SW 1271 (cell line): ENCODE measurements around the gene C17orf113.

Experiments used
- DNase-seq, 2 experiments: peaks; one replicate each; lab custom pipeline; 2025; lab: John Stamatoyannopoulos, UW

C17orf113 gene

DNA sequence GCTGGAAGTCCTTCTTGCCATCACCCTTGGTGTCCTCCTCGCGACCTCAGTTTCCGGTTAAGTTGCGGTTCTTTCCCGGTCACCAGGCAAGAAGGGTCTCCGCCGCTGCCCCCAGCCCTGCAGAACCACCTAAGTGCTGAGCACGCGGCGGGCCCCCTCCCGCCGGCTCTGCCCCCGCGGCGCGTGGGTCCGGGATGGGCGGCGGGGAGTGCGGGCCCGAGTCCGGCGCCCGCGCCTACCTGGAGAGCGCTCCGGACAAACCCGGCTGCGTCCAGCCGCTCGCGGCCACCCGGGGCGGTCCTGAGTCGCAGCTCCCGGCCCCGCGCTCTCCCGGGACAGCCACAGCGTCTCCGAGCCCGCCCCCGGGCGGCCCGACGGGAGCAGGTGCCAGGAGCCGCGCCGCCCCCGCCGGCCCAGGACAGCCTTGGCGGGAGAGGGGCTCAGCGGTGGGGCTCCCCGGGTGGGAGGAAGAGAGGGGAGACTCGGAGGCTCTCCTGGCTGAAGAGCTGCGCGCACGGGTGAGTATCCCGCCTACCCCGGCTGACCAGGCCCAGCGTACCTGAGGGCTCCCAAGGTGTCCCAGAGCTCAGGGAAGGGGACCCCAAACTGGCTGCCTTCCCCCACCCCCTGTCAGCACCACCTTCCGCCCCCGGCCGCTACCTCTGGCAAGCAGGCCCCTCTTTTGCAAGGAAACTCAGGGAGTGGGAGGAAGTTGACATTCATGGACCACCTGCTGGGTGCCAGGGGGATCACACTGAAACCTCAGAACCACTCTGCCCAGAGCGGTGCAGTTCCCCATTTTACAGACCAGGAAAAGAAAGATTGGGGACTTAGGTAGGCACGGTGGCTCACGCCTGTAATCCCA is 22.2 kb upstream of the C17orf113 start:
- no peak for DNase-seq

DNA sequence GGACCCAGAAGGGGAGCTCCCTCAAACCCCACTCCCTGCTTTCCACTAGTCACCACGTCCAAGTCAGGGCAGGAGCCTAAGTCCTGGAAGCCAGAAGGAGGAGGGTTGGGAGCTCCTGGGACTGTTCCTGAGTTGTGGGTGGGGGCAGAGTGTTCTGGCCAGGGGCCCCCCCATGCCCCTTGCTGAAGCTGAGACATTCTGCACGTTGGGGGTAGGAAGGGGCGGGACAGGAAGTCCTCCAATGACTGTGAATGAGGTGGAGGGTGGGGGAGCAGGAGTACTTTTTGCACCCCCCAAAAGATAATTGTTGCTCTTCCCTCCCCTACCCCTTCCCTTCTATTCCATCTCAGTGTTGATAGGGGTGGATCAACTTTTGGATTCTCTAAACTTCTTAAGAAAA is 21.4 kb upstream of the C17orf113 start:
- DNase-seq, result no peak

DNA sequence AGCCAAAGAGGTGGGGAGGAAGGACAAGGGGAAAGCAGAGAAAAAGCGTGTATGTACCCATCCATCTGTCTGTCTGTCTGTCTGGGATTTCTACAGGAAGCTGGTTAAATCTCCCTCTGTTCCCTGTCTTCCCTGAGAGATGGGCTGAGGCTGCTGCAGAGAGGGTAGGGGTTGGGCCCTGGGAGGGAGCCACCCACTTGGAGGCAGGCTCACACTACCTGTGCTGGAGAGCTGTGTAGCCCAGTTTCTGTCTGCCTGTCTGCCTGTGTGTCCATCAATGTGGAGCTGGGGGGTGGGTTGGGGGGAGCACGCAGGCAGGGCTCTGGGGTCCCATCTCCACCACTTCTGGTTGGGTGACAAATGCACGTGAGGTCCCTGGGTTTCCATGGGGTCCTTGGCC is 18.6 kb upstream of the C17orf113 start:
- no peak for DNase-seq

DNA sequence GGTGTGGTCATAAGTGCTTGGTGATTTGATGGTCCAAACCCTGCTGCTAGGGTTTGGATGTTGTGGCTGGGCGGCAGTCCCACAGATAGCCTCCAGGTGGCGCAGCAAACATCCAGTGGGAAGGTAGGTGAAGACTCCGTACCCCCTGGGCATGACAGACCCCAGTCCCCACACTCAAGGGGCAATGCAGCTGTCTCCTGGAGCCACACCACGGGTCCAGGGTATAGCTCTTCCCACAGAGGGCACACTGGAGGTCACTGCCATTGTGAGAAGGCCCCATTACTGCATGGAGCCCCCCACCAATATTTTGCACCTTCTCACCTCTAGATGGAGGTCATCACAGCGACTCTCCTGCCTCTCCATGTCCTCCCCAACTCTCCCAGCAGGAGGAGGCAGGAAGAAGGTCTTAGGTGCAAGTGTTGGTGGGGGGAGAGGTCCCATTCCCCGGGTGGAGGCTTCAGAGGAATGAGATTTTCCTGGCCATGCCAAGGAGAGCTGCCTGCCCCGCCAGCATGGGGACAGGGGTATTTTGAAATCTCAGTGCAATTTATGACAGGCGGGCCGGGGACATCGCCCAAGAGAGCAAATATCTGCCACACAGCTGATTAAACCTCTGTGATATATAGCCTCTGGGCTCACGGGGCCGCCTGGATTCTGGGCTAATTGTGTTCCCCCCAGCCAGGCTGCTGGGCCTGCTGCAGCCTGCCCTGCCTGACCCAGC is 17.1 kb upstream of the C17orf113 start:
- peak in 1 of 2 experiments; percentile 8 for DNase-seq

DNA sequence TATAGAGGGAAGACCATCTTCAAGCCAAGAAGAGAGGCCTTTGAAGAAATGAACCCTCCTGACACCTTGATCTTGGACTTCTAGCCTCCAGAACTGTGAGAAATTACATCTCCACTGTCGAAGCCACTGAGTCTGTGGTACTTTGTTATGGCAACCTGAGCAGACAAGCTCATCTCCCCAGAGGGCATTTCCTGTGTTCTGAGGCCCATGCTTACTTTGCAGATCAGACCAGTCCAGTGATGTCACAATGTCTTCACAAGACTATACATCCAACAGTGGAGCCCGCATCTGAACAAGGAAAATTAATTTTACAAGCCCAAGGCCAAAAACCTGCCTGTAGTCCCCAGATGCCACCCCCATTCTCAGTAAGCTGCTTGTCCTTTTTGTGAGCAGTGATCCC is 14.8 kb upstream of the C17orf113 start:
- DNase-seq, result no peak

DNA sequence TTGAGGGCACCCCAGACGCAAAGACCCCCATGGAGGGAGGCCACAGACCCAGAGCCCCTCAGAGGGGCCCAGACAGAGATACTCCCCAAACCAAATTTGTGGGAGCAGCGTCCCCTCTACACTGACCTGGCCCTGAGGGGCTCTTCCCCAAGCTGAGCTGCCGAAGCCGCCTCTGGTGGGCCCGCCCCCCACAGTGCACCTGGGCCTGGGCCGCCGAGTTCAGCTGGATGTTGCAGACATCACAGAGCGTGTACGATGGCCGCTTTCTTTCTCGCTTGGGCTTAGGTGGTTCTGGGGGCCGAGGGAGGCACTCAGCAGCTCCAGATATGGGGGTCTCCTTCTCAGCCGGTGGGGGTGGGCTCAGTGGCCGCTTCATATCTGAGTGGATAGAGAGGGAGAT is 12.3 kb upstream of the C17orf113 start:
- no peak for DNase-seq

DNA sequence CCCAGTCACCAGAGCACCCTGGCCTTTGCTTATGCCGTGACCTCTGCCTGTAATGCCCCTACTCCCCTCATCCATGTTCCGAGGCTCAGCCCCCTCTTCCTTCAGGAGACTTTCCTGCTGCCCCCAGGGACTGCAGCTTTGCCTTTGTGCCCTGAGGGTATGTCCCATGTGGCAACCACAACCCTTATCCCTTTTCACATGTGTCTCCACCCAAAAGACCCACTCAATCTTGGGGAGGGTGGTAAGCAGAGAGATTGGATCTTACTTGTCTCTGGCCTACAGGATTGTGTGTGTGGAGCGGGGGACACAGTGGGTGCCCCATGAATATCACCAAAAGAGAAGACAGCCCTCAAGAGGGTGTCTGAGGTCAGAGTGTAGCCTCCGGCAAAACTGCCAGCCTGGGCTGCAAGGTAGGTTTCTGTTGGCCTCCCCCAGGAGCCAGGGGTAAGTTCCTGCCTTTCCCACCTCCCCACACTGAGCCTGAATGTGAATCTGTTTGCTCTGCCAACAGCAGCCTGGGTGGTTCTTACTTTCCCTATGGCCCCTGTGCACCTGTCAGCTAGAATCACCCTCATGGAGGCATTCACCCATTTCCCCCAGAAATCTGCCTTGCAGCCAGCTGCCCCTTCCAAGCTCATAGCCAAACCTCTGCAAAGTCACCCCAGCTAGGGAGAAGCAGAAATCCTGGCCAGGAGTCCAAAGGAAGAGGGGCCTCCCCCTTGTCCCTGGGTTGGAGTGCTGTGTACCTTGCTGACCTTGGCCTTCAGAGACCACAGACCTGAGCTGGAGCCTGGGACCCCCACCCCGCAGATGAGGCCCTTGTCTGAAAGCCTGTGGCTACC is 11.5 kb upstream of the C17orf113 start:
- no peak for DNase-seq

DNA sequence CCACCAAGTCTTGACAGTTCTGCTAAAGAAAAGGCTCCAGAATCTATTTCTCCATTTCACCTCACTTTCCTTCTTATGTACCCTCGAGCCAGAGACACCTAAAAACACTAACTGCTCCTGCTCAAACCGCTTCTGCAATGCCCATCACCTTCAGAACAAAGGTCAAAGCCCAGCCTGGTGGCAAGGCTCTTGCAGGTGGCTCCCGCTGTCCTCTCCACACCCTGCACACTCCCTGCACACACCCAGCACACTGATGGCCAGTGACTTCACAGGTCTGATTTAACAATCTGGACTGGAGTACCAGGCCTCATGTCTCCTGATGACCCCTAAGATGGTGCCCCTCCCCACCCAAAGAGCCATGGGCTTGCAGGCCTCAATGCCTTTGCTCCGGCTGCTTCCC is 9.8 kb upstream of the C17orf113 start:
- no peak for DNase-seq

DNA sequence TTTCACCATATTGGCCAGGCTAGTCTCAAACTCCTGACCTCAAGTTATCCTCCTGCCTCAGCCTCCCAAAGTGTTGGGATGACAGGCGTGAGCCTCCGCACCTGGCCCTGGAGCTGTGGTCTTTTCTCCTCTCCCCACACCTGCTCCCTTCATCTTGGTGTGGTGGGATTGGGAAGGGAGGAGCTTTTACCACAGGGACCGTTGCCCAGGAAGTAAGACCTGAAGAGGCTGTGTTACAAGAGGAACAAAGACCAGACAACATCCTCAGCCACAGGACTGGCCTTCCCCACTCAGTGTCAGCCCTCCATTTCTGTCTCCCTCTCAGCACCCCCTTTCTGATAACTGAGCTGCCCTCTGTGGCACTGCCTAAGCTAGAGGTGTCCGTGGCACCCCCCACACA is 9.4 kb upstream of the C17orf113 start:
- no peak for DNase-seq

DNA sequence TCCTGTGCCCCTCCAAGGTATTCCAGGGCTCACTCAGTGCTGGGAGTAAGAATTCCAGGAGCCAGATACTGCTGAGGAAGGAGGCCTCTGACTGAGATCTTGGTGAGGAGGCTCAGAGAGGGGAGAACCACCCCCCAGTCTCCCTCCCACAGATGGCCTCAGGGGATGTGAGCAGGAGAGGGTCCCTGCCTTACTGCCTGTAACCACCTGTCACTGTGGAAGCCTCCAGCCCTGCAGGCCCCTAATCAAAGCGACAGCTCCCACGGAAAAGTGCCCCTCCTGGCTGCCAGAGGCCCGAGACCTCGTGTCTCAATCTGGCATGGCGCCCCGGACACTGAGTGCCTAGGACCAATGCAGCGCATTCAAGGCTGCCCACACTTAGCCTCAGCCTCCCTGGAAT is 7.7 kb upstream of the C17orf113 start:
- no peak for DNase-seq

DNA sequence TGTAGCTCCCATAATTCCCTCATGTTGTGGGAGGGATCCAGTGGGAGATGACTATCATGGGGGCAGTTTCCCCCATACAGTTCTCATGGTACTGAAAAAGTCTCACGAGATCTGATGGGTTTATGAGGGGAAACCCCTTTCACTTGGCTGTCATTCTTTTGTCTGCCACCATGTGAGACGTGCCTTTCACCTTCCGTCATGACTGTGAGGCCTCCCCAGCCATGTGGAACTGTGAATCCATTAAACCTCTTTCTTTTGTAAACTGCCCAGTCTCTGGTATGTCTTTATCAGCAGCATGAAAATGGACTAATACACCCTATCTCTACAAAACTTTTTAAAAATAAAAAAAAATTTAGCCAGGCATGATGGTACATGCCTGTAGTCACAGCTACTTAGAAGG is 6.2 kb upstream of the C17orf113 start:
- no peak for DNase-seq

DNA sequence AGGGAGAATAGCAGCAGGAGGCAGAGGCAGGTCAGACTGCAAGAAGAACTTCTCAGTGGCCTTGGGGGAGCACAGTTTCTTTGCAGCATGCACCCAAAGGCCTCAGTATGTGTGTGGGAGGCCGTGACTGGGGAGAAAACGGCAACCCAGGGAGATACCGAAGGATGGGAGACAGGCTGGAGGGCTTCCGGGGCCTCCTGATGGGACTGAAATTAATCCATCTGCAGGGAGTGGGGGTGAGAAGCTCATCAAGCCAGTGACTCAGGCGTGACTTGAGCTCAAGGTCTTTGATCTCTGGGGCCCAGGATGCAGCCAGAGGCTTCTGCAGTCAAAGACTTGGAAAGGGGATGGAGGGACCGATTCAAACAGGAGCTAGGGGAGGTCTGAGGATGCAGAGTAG is 5.1 kb upstream of the C17orf113 start:
- DNase-seq, result no peak

DNA sequence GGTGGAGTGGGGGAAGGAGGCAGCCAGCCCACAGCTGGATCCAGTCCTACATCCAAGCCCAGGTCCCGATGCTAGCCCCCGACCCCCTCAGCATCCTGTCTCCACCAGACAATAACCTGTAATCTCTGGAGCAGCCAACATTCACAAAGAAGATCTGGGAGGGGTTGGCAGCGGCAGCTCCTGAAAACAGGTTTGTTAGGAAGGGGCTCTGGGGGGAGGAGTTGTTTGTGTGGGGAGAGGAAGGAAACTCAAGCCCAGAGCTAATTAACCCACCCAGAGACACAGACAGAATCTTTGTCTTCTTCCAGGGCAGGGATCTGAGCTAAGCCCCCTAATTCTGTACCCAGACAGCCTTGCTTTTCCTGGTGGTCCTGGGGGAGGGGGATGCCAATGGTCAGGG is 4.6 kb upstream of the C17orf113 start:
- DNase-seq, result no peak

DNA sequence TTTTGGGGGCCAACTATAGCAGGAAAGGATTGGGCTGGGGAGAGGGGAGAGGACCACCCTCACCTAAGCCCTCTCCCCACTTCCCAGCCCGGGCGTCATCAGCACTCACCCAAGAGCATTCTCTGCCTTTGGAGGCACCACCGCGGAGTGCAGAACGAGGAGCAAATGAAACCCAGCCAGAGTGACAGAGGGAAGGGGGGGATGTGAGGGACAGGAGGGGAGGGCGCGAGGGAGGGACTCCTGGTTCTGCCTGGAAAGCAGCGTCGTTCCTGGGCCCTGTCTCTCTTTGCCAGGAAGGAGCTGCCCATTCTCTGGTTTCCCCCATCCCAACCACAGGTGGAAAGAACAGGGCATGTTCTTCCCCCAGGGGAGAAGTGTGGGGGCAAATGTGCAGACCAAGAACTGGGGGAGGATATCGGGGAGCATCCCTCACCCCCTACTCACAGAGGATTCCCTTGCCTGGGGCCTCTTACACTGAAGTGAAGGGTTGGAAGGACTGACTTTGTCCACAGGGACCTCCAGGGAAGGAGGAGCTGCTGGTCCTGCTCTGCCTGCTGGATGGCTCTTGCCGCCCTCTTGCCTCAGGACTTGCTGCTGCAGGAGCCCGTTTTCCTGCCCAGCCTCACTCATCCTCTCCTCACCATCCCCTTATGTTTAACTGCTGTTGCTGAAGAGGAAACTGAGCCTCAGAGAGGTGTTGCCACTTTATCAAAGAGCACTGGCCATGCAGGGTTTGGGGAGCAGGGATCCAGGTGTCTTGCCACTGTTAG is 3.5 kb upstream of the C17orf113 start:
- DNase-seq, result no peak

DNA sequence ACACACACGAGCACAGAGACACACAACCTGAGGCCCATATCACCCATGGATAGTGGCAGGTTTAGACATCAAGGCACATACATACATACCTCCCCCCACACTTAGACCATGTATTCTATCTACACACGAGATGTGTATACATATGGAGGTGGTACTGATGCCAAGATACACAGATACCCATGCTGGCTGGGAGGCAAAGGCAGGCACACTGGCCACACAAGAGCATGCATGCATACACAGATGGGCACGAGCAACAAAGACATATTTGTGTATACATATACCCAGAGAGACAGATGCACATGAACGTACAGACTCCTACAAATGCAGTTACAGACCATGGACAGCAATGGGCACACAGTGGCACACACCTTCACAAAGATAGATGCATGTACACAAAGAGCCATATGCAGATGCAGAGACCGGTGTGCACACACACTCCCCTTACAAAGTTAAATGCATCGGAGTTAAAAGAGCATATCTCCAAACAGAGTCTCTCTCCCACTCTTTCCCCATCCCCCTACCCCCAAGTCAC is 2.0 kb upstream of the C17orf113 start:
- no peak for DNase-seq

DNA sequence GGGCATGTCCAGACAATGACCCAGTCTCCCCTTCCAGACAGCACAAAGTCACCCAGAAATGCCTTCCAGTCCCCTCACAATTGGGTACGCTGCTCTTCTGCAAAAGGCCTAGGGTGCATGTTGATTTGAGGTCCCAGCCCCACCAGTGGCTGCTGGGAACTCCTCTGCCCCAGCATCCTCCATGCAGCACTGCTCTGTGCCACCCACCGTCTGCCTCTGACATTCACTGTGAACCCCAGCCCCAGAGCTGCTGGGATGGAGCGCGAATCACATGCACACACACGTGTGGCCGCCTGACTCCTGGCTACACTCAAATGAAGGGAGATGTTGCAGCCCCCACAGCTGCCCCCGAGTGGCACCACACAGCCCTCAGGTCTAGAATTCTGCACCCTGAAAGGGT is 1.2 kb upstream of the C17orf113 start:
- DNase-seq, result no peak

DNA sequence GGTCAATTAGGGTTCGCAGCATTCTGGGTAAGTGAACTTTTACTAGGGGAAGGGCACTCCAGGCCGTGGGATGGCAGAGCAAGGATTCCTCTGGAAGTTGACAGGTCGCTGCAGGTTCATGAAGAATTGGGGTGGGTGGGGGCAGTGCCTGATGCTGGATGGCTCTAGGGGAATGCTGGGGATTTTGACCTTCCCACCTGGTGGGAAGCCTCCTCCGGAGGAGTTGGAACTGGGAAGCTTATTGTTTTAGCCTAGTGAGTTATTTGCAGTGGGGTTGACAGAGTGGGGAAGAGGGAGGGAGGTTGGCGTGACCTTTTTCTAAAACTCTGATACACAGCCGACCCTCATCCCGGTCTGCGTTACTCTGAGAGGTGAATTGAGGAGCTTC is 606 bp upstream of the C17orf113 start:
- DNase-seq, result no peak

DNA sequence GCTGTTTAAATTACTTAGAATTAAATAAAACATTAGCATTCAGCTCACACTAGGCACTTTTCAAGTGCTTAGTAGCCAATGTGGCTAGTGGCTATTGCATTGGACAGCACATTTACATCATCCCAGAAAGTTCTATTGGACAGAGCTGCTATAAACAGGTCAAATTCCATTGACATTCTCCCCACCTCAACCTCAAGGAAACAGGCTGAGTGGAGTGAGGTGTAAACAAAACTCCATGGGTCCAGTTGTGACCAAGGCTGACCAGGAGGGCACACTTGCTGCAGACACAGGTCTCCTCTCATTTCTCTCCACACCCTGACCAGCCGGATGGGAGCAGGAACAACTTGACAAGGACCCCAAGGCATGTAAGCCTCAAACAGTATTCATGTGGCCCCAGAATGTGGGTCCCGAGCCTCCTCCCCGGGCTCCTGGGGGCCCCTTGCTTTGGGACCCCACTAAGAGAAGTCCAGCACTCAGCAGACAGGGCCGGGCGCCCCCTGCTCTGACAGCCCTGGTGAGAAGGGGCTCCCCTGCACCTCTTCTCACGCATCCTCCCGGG is 488 bp downstream of the C17orf113 start:
- no peak for DNase-seq

DNA sequence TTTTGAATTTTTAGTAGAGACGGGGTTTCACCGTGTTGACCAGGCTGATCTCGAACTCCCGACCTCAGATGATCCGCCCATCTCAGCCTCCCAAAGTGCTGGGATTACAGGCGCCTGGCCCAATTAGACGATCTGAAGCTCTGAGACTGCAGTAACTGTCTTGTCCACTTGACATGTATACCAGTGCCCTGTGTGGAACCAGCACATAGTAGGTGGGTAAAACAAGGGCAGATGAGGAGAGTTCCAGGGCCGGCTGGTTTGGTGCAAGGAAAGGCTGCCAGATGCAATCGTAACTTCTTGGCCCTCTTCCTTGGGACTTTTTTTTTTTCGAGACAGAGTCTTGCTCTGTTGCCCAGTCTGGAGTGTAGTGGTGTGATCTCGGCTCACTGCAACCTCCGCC is 3.1 kb downstream of the C17orf113 start:
- no peak for DNase-seq

DNA sequence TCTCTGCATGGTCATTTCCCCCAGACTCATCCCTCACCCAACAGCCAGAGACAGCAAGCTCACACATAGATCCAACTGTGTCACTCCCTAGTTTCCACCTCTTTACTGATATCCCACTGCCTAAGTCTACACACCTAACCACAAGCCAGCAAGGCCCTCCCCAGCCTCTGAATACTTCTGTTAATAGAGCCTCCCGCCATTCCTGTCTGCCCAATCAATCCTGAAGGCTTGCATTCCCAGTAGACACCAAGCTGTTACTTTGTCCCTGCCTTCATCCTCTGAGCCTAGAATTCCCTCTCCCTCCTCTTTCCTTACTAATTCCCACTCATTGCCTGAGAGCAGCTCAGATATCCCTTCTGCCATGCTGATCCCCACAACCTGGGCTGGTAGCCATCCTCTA is 4.7 kb downstream of the C17orf113 start:
- no peak for DNase-seq

DNA sequence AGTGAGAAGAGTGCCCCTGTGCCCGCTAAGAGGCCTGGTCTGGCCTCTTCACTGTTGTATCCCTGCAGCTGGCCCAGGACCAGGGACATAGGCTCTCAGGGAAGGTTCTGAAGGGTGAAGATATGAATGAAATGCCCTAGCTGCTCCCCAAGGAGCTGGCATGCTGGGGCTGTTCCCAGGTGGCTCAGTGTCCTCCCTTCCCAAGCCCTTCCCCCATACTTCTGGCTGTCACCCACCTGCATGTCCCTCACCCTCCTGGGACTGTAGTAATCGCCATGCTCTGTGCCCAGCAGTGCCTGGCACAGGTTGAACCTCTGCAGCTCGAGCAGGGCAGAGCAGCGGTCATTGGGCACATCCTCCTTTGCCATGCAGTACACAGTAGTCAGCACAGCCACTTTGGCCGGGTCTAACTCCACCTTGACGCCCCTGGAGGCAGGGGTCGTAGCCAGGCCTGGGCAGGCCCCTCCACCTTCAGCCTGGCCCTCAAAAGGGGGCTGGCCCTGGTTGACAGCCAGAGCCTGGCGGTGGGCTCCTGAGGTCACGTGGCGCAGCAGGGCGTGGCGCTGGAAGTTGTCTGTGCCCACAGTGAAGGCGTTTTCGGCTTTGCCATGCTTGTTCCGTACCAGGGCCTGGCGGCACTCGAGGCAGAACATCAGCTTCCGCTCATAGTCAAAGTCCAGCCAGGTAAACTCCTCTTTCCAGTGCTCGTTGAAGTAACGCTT is 7.6 kb downstream of the C17orf113 start:
- DNase-seq, result no peak
